ENCODE results near the gene PPP2CA. TPM values are rescaled to one million over a fixed set of nuclear protein-coding genes. Genes with fewer than 3 reads are reported as not detected.
A peak's percentile ranks its signal among the peaks of the same experiment; 100 is the strongest.
"Not testable (repeated sequence)": the region's sequence is repeated elsewhere in the genome, so short reads cannot be mapped to it uniquely, and the experiment has no call there.

The PPP2CA gene
- total RNA-seq, 1 donor from 2014 or later: 61.9 TPM

DNA sequence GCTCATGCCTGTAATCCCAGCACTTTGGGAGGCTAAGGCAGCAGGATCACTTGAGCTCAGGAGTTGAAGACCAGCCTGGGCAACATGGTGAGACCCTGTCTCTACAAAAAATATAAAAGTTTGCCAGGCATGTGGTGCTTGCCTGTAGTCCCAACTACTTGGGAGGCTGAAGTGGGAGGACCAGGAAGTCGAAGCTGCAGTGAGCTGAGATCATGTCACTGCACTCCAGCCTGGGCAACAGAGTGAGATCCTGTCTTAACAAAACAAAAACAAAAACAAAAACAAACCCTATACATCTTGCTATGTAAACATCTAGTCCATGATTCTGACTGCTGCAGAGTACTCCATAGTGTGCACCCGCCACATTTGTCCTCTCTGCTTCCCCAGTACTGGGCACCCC lies 19.8 kb upstream of the PPP2CA start:
- DNase-seq (ENCODE audit: low spot score): no peak

DNA sequence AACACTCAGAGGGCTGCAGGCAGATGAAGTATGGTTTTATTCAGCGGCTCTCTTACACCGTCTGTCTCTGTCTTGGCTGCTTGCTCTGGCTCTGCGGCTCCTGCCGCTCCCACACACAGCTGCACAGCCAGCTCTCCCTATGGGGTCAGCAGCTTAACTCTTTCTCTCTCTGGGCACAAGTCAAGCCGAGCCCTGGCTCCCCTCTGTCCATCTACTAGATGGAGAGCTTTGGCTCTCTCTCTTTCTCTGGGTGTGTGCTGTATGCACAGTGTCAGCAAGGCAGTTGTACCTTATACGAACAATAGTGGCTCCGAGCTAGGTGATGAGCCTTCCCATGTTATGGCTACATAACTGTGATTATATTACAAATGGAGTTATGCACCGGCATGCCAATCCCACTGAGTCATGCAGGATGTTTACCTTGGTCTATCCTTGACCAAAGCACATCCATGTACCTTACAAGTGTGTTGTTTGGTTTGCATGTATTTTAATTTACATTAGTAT lies 19.3 kb upstream of the PPP2CA start:
- peak; percentile 41 for DNase-seq (ENCODE audit: low spot score)

DNA sequence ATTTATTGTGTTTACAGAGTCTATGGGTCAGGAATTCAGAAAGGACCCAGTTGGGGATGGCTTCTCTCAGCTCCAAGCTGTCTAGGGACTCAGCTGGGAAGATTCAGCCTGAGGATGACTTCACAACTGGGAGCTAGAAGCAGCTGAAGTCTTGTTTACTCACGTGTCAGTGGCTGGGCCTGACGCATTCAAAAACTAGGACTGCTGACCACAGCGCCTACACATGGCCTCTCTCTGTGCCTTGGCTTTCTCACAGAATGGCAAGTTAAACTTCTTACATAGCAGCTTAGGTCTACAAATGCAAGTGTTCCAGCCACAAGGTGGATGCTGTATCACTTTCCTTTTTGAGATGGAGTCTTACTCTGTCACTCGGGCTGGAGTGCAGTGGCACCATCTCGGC lies 16.3 kb upstream of the PPP2CA start:
- no peak for DNase-seq (ENCODE audit: low spot score)

DNA sequence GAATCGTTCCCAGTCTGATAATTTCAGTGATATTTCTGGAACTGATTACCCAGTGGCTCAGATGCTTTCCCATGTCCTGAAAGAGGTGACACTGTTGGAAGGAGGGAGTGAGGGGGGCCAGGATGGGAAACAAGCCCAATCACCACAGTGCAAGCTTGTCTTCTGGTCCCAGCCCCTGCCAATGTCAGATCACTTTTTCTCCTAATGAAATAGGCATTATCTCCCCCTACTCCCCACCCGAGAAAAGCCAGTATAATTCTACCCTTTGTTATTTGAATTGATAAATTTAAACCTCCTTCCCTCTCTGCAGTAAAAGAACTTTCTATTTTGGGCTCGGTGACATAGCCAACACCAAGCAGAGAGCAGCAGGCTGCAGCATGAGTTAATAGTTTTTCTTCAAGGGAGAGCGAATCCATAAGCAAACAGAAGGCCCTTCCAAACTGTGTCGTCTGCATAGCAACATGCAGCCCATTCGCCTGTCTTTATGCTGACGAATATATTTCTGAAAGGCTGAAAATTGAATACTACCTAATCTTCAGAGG lies 14.6 kb upstream of the PPP2CA start:
- DNase-seq (ENCODE audit: low spot score): peak; percentile 85

DNA sequence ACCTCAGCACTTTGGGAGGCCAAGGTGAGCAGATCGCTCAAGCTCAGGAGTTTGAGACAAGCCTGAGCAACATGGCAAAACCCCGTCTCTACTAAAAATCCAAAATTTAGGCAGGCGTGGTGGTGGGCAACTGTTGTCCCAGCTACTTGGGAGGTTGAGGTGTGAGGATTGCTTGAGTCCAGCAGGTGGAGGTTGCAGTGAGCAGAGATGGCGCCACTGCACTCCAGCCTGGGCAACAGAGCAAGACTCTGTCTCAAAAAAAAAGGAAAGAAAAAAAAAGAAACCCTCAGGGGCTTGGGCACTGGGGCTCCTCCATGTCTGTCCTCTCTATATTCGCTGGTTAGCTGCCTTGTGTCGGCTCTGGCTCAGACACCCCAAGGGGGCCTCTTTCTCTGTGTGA lies 10.9 kb upstream of the PPP2CA start:
- no peak for DNase-seq (ENCODE audit: low spot score)

DNA sequence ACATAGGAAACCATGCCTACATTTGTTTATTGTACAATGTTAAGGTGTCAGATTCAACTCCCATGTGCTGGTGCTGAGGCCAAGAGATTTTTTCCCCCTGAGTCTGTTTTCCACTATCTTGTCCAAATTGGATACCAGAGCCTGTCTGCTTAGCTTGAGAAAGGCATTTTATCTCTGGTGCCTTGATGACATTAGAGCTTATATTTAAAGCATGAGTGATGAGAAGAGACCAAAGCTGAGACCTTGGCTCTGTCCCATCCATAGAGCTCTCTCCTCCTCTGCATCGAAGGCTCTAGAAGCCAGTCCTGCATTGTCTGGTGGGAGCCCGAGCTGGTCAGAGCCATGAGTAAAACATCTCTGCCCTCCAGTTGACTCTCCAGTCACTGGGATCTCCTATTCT lies 10.4 kb upstream of the PPP2CA start:
- DNase-seq (ENCODE audit: low spot score): peak; percentile 89

DNA sequence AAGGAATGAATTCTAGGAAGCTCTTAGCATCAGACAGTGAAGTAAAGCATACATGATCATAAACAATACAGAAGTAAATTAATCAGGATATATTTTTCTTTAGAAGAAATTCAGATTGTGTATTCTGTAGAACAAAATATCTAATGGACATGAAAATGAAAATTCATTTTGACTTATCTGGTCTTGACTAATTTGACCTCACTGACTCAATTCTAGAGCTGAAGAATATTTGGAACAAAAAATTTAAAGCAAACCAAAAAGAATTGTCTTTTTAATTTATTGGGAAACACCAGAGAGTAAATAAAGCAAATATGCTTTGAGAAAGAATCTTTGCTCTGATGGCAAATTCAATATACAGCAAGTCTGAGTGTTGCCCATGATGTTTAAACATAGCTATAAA lies 2.8 kb upstream of the PPP2CA start:
- DNase-seq (ENCODE audit: low spot score): no peak

DNA sequence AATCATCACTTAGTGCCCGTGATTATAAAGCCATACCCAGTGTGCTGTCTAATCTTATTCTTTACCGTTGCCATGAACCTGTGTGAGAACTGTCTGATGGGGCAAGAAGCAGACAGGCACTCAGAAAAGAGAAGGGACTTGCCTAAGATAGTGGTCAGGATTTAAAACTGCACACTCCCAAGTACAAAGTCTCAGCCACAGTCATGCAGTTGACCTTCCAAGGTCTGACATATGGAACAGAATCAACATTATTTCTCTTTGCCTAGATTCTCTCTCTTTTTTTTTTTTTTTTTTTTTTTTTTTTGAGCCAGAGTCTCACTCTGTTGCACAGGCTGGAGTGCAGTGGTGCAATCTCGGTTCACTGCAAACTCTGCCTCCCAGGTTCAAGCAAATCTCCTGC lies 1.9 kb upstream of the PPP2CA start:
- DNase-seq (ENCODE audit: low spot score): no peak

DNA sequence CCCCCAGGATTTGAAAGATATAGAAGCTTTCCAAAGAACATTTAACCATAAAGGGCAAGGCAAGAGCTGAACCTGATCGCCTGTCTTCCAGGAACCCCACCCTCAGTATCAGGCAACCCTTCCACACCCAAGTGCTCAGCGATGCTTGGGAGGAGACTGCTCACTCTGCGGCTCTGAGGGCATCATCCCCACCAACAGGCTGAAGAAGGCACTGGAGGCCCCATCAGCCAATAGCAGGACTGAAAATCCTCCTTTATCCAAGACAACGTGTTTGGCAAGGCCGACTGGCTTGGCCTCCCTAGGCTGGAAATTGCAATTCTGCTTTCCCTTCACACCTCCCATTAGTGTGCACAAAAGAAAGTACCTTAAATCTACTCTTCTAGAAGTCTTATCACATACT lies 1.4 kb upstream of the PPP2CA start:
- peak; percentile 62 for DNase-seq (ENCODE audit: low spot score)

DNA sequence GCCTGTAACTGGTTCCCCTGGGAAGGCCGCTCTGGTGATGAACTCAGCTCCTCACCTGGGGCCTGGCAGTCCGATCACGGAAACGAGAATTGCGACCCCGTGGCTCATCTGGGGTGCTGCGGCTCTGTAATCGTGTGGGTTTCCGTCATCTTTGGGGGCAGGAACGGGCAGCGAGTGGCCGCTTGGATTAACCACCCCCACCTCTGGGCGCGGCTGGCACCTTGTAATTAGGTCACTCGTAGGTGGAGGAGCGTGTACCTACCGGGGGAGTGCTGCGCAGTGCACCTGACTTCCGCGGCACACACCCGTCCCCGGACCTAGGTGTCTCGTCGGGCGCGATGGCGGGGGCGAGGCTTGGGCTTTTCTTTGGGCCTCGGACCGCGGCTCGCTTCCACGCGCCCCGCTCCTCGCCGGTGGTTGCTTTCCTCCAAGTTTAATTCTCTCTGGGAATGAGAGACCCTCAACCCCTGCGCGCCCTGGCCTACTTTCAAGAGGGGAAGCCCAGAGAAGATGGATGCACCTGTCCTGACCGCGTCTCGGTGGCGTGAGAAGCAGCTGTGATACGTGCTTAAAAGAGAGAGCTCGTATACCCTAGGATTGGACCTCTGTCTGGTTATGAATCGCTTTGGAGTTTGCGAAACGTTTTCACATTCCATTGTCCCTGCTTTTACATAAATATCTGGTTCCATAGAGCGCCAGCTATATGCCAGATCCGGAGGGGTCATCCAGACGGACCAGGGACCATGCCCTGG lies 744 bp upstream of the PPP2CA start:
- DNase-seq (ENCODE audit: low spot score): no peak

DNA sequence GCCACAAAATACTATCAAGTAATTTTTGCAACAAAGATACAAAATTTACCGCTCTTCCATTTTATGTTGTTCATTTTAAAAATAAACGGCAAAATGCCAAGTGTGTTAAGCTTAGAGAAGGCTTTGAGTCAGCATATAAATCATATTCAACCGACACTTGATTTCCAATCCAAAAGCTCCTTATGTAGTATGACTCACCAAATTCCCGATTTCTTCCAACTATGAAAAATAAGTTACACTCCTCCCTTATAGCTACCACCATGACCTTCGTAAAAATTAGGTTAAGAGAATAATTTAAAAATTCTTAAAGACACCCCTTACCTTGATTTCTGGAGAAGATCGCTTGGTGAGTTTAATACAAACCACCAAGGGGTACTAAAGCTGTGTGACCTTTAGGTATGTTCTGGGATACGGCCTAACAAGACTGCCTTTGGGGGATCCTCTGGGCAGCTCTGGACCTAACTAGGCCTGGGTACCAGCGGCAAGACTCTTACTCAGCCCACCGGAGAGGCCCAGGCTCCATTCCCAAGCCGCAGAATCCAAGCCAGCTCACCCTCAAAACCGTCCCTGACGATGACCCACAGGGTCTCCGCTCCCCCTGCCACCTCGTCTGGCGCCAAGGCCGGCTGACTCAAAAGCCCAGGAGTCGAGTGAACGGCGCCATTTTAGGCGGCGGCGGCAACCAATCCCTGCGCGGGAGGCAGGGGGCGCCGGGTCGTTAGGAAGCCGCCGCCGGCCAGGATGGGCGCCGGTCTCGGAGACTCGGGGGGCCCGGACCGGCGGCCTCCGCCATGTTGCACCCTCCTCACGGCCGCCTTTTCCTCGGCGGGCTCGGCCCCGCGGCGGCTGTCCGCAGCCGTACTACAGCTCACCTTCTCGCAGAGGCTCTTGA lies 739 bp downstream of the PPP2CA start:
- DNase-seq (ENCODE audit: low spot score): peak; percentile 75

DNA sequence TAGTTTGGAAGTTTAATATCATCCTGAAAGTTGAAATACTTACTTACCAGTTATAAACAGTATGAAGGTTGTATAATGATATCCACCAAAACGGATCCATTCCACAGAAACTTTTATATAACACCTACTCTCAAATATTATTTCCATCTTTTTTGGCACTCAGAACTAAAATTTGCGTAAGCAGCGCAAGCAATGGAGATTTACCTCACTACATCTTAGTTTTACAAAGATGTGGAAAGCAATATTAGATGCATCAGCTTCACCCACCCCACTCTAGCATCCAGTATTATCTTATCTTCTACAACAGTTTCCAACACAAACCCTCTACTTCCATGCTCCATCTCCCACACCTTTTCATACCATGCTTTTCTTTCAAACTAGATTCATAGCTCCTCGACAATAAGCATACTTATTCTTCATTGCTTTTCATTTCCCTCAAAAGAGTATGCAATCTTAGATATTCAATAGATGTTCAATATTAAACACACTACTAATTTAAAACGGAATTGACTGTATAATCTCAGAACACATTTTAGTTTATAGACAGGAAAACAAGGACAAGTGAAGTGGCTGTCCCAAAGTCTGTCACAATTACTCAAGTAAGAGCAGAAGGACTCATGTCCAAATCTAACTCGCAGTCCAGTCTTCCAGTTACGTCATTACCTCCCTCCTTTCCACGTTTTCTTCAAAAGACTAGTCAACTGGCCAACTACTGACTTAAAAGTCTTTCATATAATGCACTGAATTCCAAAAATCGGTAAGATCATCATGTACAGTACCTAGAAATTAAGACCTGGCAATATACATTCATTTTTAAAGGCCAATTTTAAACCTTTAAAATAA lies 2.2 kb downstream of the PPP2CA start:
- DNase-seq (ENCODE audit: low spot score): no peak

DNA sequence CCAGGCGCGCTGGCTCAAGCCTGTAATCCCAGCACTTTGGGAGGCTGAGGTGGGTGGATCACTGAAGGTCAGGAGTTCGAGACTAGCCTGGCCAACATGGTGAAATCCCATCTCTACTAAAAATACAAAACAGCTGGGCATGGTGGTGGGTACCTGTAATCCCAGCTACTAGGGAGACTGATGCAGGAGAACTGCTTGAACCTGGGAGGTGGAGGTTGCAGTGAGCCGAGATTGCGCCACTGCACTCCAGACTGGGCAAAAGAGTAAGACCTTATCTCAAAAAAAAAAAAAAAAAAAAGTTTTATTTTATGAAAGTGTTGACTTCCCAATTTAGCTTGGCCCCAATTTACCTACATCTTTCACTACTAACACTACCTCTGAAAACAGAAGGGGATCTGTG lies 4.2 kb downstream of the PPP2CA start:
- DNase-seq (ENCODE audit: low spot score): not testable (repeated sequence)

DNA sequence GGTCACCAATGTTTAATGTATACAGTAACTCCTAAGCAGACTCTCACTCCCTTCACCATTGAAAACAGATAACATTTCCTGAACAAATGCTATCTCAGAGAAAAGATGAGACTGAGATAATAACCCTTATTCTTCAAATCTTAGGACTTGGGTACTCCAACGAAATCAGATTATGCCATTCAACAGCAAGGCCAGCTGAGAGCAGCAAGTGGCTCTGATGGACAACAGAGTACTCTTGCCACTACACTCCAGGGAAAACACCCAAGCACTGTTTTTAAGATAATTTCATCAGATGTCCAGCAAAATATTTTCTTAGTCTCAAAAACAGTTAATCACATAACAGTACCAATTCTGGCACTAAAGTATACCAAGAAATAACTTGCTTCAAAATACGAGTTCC lies 10.1 kb downstream of the PPP2CA start:
- no peak for DNase-seq (ENCODE audit: low spot score)

DNA sequence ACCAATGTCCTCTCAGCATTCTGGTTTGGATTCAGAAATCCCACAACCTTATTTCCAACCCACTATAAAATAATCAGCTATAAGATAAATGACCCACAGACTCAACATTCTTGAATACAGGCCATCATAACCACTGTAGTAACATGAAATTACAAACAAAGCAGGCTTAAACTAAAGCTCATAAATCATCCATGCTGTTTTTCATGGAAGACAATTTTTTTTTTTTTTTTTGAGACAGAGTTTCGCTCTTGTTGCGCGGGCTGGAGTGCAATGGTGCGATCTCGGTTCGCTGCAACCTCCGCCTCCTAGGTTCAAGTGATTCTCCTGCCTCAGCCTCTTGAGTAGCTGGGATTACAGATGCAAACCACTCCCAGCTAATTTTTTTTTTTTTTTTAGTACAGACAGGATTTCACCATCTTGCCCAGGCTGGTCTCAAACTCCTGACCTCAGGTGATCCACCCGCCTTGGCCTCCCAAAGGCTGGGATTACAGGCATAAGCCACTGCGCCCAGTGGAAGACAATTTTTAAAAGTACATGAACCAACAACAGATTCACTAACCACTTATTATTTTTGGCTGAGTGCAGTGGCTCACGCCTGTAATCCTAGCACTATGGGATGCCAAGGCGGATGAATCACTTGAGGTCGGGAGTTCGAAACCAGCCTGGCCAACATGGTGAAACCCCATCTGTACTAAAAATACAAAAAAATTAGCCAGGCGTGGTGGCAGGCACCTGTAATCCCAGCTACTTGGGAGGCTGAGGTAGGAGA lies 14.4 kb downstream of the PPP2CA start:
- DNase-seq (ENCODE audit: low spot score): not testable (repeated sequence)

DNA sequence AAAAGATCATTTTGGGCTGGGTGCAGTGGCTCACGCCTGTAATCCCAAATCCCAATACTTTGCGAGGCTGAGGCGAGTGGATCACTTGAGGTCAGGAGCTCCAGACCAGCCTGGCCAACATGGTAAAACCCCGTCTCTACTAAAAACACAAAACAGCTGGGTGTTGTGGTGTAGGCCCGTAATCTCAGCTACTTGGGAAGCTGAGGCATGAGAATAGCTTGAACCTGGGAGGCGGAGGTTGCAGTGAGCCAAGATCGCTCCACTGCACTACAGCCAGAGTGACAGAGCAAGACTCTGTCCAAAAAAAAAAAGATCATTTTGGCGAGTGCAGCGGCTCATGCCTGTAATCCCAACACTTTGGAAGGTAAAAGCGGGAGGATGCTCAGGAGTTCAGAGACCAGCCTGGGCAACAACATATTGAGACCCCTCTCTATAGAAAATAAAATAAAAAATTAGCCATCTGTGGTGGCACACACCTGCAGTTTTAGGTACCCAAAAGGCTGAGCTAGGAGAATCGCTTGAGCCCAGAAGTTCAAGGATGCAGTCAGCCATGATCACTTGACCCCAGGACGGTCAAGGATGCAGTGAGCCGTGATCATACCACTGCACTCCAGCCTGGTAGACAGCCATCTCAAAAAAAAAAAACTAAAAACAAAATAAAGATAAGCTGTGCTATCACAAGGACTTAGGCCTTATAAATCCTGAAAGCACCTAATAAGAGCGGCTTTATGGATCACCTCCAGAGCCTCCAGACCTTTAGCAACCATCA lies 16.2 kb downstream of the PPP2CA start:
- DNase-seq (ENCODE audit: low spot score): no peak

DNA sequence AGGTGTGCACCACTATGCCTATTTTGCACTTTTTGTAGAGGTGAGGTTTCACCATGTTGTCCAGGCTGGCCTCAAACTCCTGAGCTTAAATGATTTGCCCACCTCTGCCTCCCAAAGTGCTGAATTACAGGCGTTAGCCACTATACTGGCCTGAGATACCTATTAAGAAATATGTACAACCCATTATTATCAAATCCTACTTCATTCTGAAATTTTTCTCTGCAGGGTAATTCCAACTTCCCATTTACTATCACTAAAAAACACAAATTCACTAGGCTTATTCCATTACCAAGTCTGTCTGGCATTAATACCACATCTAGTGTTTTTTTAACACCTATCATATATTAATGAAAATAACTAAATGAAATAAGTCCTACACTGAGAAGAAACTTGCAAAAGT lies 18.2 kb downstream of the PPP2CA start:
- DNase-seq (ENCODE audit: low spot score): no peak

DNA sequence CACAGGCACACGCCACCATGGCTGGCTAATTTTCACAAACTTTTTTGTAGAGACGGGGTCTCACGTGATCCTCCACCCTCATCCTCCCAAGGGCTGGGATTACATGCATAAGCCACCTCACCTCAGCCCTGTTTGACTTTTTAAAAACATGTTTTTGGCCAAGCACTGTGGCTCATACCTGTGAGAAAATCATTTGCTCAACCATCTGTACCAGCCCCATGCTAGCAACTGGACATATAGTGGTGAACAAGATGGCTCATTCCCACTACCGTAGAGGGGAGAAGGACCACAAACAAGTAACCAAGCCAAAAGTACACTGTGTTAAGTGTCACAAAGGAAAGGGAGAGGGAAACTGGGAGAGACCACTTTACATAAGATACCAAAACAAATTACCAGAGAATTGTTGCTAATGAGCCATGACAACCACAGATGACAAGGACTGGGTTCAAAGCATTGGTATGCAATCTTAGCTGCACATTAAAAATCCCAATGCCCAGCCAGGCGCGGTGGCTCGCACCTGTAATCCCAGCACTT lies 19.2 kb downstream of the PPP2CA start:
- DNase-seq (ENCODE audit: low spot score): no peak

DNA sequence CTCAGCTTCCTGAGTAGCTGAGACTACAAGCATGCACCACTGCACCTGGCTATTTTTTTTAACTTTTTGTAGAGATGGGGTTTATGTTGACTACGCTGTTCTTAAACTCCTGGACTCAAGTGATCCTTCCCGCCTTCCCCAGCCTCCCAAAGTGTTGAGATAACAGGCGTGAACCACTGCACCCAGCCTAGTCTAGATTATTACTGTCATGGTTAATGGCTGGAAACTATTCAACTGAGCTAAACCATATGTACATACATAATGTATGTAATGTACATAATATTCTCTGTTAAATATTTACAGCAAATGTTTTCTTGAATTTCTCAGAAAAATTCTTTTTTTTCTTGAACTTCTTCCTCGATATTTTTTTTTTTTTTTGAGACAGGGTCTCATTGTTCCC lies 21.3 kb downstream of the PPP2CA start:
- DNase-seq (ENCODE audit: low spot score): no peak

DNA sequence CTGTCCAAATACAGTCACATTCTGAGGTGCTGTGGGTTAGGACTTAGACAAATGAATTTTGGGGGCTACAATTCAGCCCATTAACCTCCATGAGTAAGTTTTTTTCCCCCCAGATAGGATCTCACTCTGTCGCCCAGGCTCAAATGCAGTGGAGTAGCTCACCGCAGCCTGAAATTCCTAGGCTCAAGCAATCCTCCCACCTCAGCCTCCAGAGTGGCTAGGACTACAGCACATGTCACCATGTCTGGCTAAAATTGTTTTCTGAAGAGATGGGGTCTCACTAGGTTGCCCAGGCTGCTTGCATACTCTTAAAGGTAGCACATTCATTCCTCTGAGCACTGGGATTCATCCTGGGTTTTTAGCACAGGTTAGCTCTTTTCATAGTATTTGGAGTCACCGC lies 22.2 kb downstream of the PPP2CA start:
- DNase-seq (ENCODE audit: low spot score): no peak
